ENCODE measurements around the gene ACSF3.

GRCh38 chr16:89069920-89070319 lies 23.7 kb upstream of the ACSF3 start:
- TF ChIP-seq CTCF (IDR thresholded peaks at IDR 0.05) (no peak), EZH2phosphoT487 (IDR thresholded peaks at IDR 0.05) (no peak), EZH2 (IDR thresholded peaks at IDR 0.05) (no peak)

Data from neural progenitor cell (in vitro differentiated cells).